Esophagus (tissue), 2 donors: ENCODE measurements around the gene FSIP1. TPM values are rescaled to one million over a fixed set of nuclear protein-coding genes. Genes with fewer than 3 reads are reported as not detected.

ENCODE experiments used
- polyA plus RNA-seq, 2 donors: library from polyadenylated mRNA; stranded (reverse); fragments of 200-250 nt; gene quantifications; one replicate each; pipeline ENCODE4 v1.2.3, GENCODE V29; 2013
- donor health status: healthy with polysubstance abuse.
- donor health status: Bipolar disorder and iron deficiency.

The FSIP1 gene
- polyA plus RNA-seq, 2 donors: 0.21 to 0.29 TPM

Other genes with a start within 250 kb of the FSIP1 start
- 10 to 100 TPM in 1 of 2 donors, 1 to 10 TPM in 1; 6.8 to 20.4 TPM for gene THBS1, start 201.8 kb downstream of the FSIP1 start, polyA plus RNA-seq
- under 1 TPM; 0.22 to 0.42 TPM for gene GPR176, start 137.4 kb upstream of the FSIP1 start, polyA plus RNA-seq
- gene EIF2AK4, start 151.3 kb upstream of the FSIP1 start, polyA plus RNA-seq: 10 to 100 TPM; 14.9 to 37.2 TPM